Smooth muscle cell of the brain vasculature (primary cell): ENCODE results near the gene GTF2F1.
"Not testable (repeated sequence)": the region's sequence is repeated elsewhere in the genome, so short reads cannot be mapped to it uniquely, and the experiment has no call there.

Experiments
- DNase-seq: peaks from one replicate; pipeline ENCODE4 v3.0.0-alpha.2; 2012; ENCODE audit warnings: low read depth, low spot score

Gene GTF2F1

DNA sequence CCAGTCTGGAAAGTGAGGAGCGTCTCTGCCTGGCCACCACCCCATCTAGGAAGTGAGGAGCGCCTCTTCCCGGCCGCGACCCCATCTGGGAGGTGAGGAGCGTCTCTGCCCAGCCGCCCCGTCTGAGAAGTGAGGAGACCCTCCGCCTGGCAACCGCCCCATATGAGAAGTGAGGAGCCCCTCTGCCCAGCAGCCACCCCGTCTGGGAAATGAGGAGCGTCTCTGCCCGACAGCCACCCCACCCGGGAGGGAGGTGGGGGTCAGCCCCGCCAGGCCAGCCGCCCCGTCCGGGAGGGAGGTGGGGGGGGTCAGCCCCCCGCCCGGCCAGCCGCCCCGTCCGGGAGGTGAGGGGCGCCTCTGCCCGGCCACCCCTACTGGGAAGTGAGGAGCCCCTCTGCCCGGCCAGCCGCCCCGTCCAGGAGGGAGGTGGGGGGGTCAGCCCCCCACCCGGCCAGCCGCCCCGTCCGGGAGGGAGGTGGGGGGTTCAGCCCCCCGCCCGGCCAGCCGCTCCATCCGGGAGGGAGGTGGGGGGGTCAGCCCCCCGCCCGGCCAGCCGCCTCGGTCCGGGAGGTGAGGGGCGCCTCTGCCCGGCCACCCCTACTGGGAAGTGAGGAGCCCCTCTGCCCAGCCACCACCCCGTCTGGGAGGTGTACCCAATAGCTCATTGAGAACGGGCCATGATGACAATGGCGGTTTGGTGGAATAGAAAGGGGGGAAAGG lies 37.5 kb downstream of the GTF2F1 start:
- not testable (repeated sequence) for DNase-seq

DNA sequence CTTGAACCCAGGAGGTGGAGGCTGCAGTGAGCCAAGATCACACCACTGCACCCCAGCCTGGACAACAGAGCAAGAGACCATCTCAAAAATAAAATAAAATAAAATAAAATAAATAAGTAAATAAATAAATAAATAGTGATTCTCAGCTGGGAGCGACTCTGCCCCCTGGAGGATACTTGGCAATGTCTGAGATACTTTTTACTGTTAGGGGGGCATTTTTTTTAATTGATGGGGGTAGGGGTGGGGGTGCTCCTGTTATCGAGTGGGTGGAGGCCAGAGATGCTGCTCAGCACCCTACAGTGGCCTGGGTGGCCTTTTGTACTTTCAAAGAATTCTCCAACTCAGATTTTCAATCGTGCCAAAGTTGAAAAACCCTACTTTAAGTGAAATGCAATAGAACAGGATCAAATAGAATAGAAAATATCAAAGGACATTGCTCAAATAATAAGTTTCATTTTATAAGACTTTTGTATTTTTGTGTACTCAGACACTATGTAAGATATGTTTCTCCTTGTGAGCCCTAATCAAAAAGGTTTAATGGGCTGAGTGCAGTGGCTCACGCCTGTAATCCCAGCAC lies 38.8 kb downstream of the GTF2F1 start:
- no peak for DNase-seq

DNA sequence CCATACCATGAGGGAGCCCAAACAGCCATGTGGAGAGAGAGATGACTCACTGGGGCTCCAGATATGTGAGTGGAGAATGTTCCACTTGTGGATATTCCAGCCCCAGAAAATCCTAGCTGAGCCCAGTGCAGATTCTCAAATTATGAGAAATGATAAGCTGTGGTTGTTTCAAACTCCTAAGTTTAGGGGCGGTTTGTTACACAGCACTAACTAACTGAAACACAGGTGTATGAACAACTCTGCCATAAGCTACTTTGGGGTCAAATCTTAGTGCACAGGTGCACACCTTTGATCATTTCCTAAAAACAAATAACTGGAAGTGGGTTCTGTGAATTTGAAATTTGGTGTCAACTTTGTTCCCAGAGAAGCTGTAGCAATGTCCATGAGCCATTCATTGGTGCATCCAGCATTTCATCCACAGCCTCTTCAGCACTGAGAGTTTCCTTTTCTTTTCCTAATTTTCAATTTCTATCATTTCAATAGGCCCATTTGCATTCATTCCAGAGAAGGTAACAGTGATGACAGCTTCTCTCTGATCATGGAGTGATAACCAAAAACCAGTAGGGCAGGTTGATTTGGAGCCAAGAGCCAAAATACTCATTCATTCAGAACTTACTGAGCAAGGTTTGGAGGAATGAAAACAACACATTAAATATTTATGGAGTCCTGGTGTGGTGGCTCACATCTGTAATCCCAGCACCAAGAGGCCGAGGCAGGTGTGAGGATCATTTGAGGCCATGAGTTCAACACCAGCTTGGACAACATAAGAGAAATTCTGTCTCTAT lies 40.4 kb downstream of the GTF2F1 start:
- DNase-seq: no peak

DNA sequence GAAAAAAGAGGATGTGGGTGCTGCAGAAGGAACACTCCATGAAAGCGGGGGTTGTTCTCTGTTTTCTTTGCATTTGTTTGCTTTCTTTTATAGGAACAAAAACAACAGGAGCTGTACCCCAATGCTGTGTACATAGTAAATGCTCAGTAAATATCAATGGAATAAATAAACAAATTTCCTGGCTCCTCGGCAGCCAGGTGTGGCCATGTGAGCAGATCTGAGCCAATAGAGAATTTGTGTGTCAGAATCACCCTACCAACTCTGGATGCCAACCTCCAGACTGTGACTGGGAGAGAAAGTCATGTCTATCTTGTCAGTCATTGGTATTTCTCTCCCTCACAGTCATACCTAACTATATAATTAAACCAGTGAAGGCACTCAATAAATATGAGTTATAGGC lies 42.3 kb downstream of the GTF2F1 start:
- DNase-seq: no peak

DNA sequence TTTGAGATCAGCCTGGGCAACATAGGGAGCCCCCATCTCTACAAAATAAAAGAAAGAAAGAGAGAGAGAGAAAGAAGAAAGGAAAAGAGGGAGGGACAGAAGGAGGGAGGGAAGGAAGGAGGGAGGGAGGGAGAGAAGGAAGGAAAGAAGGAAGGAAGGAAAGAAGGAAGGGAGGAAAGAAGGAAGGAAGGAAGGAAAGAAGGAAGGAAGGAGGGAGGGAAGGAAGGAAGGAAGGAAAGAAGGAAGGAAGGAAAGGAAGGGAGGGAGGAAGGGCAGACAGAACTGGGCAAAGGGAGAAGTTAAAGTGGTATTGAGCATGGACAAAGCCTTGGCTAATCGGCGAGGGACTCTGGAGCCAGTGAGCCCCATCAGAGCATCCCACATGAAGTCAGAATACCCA lies 43.7 kb downstream of the GTF2F1 start:
- not testable (repeated sequence) for DNase-seq

DNA sequence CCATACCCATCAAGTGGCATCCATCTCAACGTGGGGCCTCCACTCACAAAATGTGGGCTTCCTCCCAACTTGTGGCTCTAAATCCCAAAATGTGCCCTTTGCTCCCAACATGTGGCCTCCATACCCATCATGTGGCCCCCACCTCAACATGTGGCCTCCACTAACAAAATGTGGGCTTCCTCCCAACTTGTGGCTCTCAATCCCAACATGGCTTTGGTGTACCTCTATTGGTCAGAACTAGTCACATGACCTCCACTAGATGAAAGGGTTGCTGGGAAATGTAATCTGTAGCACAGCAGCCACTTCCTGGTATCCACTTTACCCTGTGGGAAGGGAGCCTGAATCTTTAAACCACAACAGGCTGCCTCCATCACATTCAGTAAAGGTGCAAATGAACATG lies 49.5 kb downstream of the GTF2F1 start:
- DNase-seq: no peak

DNA sequence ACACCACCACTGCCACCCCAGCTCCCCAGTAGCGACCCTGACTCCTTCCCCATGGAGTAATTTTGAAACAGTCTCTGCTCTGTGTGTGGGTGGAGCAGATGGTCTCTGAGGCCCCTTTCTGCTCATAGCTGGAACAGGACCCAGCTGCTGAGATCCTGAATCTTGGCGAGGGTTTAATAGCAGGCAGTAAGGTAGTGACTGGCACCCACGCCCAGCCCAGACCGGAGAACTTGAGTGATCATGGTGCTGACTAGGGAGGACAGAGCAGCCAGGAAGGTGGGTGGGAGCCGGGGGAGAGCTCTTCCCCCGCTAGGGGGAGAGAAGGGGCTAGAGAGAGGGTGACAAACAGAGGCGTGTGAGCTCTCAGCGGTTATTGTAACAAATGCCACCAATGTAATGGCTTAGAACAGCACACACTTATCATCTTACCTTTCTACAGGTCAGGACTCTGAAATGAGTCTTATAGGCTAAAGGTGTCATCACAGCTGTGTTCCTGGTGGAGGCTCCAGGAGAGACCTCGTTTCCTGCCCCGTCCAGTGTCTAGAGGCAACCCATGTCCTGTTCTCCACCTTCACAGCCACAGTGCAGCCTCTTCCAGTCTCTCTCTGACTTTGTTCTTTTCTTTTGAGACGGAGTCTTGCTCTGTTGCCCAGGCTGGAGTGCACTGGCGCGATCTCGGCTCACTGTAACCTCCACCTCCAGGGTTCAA lies 52.3 kb downstream of the GTF2F1 start:
- DNase-seq: no peak

DNA sequence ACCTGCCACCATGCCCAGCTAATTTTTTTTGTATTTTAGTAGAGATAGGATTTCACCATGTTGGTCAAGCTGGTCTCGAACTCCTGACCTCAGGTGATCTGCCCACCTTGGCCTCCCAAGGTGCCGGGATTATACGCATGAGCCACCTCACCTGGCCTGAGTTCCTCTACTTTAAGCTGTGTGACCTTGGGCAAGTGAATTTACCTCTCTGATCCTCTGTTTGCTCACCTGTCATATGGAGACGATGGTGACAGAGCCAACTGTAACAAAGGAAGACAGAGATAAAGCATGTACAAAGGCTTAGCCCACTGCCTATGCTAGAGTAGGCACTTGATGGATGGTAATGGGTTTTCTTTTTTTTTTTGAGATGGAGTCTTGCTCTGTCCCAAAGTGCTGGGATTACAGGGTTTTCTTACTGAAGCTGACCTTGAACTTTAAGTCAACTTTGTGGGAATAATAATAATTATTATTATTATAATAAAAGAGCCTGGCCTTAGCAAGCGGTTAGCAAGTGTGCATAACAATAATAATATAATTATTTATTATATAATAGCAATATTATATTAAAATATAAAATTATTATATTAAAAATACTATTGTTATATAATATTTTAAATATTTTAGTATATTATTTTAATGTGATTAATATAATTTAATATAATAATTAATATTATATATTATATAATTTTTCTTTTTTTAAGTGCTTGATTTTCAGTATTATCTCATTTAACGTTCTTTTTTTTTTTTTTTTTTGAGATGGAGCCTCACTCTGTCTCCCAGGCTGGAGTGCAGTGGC lies 58.3 kb downstream of the GTF2F1 start:
- no peak for DNase-seq

DNA sequence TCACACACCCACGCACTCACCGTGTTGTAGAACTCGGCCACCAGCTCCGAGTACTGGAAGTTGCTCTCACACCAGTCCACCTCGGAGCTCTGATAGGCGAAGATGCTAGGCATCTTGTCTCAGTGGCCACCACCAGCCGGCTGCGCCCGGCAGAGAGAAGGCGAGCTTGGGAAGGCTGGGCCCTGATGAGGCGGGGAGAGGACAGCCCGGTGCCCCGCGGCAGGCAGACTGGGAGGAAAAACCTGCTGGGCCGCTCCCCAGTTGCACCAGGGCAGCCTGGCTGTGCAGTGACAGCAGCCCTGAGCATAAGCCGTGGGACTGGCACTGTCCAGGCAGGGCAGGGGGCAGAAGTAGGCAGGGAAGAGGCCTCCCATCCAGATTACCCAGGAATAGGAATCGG lies 59.5 kb downstream of the GTF2F1 start, which contains the start of gene ACER1:
Gene ACER1 (minus strand): TSS at position 174 of the 400 bp plus-strand sequence. CDS start 61 bp downstream, at position 113.
- DNase-seq: no peak
